ENCODE results near the gene TLE1. TPM values are rescaled to one million over a fixed set of nuclear protein-coding genes. Genes with fewer than 3 reads are reported as not detected.
"Not testable (repeated sequence)": the region's sequence is repeated elsewhere in the genome, so short reads cannot be mapped to it uniquely, and the experiment has no call there.

Gene TLE1
- total and polyA plus RNA-seq, 2 experiments from 2014 or later = 100 to 117 TPM

GRCh38 chr9:81693671-81694378, 4.5 kb upstream of the TLE1 start:
- peak overlapping the region; percentile 1 for H3K27ac ChIP-seq
- H3K9me2 ChIP-seq (replicated peaks; ENCODE audit: insufficient read depth) = no peaks in the 10 kb centered on the region
- peak overlapping the region; percentile 1 for H2AFZ ChIP-seq
- H3K4me3 ChIP-seq = no peak overlapping the region
- 39% methylated on average over 6 of the region's 6 CpGs for WGBS (ENCODE audit: low lambda C conversion rate, missing lambda C conversion rate)
- peaks cover 3% of the 10 kb centered on the region for H3K79me2 ChIP-seq
- no peaks in the 10 kb centered on the region for H4K20me1 ChIP-seq (ENCODE audit: insufficient read depth, poor library complexity, severe bottlenecking)
- TF ChIP-seq EZH2 (IDR thresholded peaks at IDR 0.05; ENCODE audit: borderline replicate concordance) (no peak), EZH2phosphoT487 (IDR thresholded peaks at IDR 0.05; ENCODE audit: low read depth, severe bottlenecking, unreplicated experiment) (no peak)
- TF ChIP-seq, protein P1, sequence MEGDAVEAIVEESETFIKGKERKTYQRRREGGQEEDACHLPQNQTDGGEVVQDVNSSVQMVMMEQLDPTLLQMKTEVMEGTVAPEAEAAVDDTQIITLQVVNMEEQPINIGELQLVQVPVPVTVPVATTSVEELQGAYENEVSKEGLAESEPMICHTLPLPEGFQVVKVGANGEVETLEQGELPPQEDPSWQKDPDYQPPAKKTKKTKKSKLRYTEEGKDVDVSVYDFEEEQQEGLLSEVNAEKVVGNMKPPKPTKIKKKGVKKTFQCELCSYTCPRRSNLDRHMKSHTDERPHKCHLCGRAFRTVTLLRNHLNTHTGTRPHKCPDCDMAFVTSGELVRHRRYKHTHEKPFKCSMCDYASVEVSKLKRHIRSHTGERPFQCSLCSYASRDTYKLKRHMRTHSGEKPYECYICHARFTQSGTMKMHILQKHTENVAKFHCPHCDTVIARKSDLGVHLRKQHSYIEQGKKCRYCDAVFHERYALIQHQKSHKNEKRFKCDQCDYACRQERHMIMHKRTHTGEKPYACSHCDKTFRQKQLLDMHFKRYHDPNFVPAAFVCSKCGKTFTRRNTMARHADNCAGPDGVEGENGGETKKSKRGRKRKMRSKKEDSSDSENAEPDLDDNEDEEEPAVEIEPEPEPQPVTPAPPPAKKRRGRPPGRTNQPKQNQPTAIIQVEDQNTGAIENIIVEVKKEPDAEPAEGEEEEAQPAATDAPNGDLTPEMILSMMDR (IDR thresholded peaks at IDR 0.05; ENCODE audit: poor library complexity) = no peak
- no peaks in the 10 kb centered on the region for H3K36me3 ChIP-seq (replicated peaks; ENCODE audit: insufficient read depth, low read depth)
- peak overlapping the region; percentile 59 for H3K4me2 ChIP-seq
- H3K27me3 ChIP-seq = no peaks in the 10 kb centered on the region
- peaks cover 19% of the 10 kb centered on the region for H3K4me1 ChIP-seq (ENCODE audit: insufficient read depth)
- no peak for DNase-seq (ENCODE audit: low spot score)
- H3K9me3 ChIP-seq (ENCODE audit: low read depth) = no peaks in the 10 kb centered on the region

DNA sequence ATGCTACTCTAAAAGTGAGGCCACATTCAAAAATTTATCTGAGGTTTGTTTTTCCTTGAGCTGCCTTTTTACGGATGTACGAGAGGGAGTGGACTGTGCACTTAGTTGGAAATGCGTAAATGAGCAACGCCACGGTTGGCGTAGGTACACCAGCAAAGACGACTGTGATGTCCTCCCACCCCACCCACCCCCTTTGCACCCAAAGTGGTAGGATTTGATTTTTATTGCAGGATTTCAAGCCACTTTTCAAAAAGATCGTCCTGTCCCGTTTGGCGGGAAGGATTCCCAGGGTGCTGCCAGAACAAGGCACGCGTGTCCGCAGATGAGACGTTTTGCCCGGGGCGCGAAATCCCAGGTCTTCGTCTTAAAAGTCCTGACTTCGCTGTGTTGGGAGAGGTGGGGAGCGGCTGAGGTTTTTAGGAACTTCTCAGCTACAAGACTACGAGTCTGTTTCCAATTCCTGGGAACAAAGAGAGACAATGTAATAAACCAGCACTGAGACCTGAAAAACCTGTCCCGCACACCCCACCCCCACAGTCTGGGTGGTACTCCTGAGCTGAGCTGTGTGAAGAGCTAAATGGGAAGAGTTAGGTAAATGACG, 1.0 kb upstream of the TLE1 start:
- peaks cover 37% of the 10 kb centered on the region for H3K79me2 ChIP-seq

GRCh38 chr9:81689093-81689342, 329 bp downstream of the TLE1 start:
- not testable (repeated sequence) for H3K36me3 ChIP-seq (replicated peaks; ENCODE audit: insufficient read depth, low read depth); H3K27me3 ChIP-seq; H3K9me3 ChIP-seq (ENCODE audit: low read depth); H3K9me2 ChIP-seq (replicated peaks; ENCODE audit: insufficient read depth); DNase-seq (ENCODE audit: low spot score)
- Histone ChIP-seq H2AFZ (peak overlapping the region; percentile 37), H3K27ac (peak overlapping the region; percentile 93), H3K4me1 (ENCODE audit: insufficient read depth) (peaks cover 37% of the 10 kb centered on the region), H3K4me2 (peak overlapping the region; percentile 83), H3K79me2 (peaks cover 50% of the 10 kb centered on the region), H4K20me1 (ENCODE audit: insufficient read depth, poor library complexity, severe bottlenecking) (peaks cover 30% of the 10 kb centered on the region), H3K4me3 (peak overlapping the region; percentile 52)
- WGBS (ENCODE audit: low lambda C conversion rate, missing lambda C conversion rate) = under 1% methylated on average over 19 of the region's 21 CpGs
- TF ChIP-seq, protein P1 (IDR thresholded peaks at IDR 0.05; ENCODE audit: poor library complexity) = peak; percentile 5

More for the DNA sequence above, 1.0 kb upstream of the TLE1 start:
- Histone ChIP-seq H3K27me3 (no peaks in the 10 kb centered on the region), H3K27ac (peak overlapping the region; percentile 68), H4K20me1 (ENCODE audit: insufficient read depth, poor library complexity, severe bottlenecking) (peaks cover 17% of the 10 kb centered on the region), H3K4me3 (peak overlapping the region; percentile 27), H3K36me3 (replicated peaks; ENCODE audit: insufficient read depth, low read depth) (no peaks in the 10 kb centered on the region), H3K9me3 (ENCODE audit: low read depth) (no peaks in the 10 kb centered on the region), H3K4me2 (peak overlapping the region; percentile 84), H3K9me2 (replicated peaks; ENCODE audit: insufficient read depth) (no peaks in the 10 kb centered on the region), H3K4me1 (ENCODE audit: insufficient read depth) (peaks cover 26% of the 10 kb centered on the region), H2AFZ (peak overlapping the region; percentile 11)
- WGBS (ENCODE audit: low lambda C conversion rate, missing lambda C conversion rate) = 1% methylated on average over 23 of the region's 23 CpGs
- no peak for TF ChIP-seq EZH2 (IDR thresholded peaks at IDR 0.05; ENCODE audit: borderline replicate concordance)
- TF ChIP-seq, protein P1 (IDR thresholded peaks at IDR 0.05; ENCODE audit: poor library complexity) = no peak
- no peak for TF ChIP-seq EZH2phosphoT487 (IDR thresholded peaks at IDR 0.05; ENCODE audit: low read depth, severe bottlenecking, unreplicated experiment)
- DNase-seq (ENCODE audit: low spot score) = peak; percentile 73

DNA sequence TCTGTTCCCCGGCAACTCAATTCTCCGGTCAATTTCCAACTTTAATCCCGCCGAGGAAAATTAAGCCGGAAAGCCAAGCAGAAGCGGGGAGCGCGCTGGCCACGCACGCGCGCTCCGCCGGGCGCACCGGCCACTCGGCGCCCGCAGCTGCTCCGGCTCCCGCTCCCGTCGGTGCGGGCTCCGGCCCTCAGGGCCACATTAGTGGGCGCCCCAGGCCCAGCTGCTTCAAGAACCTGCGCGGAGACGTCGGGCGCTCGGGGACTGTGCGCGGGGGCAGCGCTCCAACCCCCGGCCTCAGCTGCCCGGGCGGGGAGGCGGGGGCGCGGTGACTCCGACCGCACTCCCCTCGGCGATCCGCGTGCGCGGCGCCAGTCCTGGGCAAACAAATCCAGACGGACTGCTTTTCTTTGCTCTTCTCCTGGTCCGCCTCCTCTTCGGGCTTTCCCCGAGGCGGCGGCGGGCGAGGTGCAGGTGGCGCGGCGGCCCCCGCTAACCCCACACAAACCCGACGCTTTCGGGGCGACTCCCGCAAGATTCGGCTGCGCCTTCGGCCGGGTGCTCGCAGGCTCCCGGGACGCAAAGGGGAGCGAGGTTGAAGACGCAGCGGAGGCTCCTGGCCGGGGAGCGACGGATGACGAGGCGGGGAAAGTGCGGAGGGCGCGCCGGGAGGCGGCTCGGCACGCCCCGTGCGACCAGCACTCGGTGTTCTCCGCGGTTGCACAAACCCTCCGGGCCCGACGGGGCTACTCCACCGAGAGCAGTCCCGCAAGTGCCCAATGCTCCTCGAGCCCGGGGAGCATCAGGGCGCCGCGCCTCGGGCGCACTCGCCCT, 870 bp downstream of the TLE1 start:
- H3K9me2 ChIP-seq (replicated peaks; ENCODE audit: insufficient read depth); H3K27me3 ChIP-seq; H3K9me3 ChIP-seq (ENCODE audit: low read depth); H3K36me3 ChIP-seq (replicated peaks; ENCODE audit: insufficient read depth, low read depth): not testable (repeated sequence)
- H4K20me1 ChIP-seq (ENCODE audit: insufficient read depth, poor library complexity, severe bottlenecking) = peaks cover 35% of the 10 kb centered on the region
- peak overlapping the region; percentile 52 for H3K4me3 ChIP-seq
- peak overlapping the region; percentile 83 for H3K4me2 ChIP-seq
- H3K27ac ChIP-seq = peak overlapping the region; percentile 93
- peaks cover 38% of the 10 kb centered on the region for H3K4me1 ChIP-seq (ENCODE audit: insufficient read depth)
- peak overlapping the region; percentile 37 for H2AFZ ChIP-seq
- peak; percentile 71 for DNase-seq (ENCODE audit: low spot score)
- H3K79me2 ChIP-seq = peaks cover 56% of the 10 kb centered on the region
- WGBS (ENCODE audit: low lambda C conversion rate, missing lambda C conversion rate) = 1% methylated on average over 102 of the region's 107 CpGs

Data from hepatocyte (in vitro differentiated cells).